Tibial nerve (tissue), 3 donors: Measurements from ENCODE around the gene ALDOB.

Experiments used
- CTCF ChIP-seq, 5 experiments: fragments of 200-600 bp in 3 of 5; fragments of 450-650 bp in 2 of 5; sonication (generic) in 3 of 5; IDR thresholded peaks; one replicate each; pipeline ENCODE4 v1.5.1; 2016 to 2019; ENCODE audit warnings: antibody characterized with exemption in 5 of 5, mild to moderate bottlenecking in 3 of 5, moderate library complexity in 2 of 5
- POLR2A ChIP-seq, 2 donors: fragments of 450-650 bp; IDR thresholded peaks; one replicate each; pipeline ENCODE4 v1.6.1; 2017; ENCODE audit warnings: antibody characterized with exemption in 2 of 2, mild to moderate bottlenecking in 2 of 2, moderate library complexity in 2 of 2

- no peak for TF ChIP-seq CTCF (IDR thresholded peaks at IDR 0.05)
- no peak for TF ChIP-seq POLR2A (IDR thresholded peaks at IDR 0.05)
Observed at GRCh38 chr9:101478906-101479305, 43.3 kb upstream of the ALDOB start.
